NCI-H524 treated with DMSO at 0.1 percent for 48 hours (cell line): Measurements from ENCODE around the gene RGS10.
A peak's percentile ranks its signal among the peaks of the same experiment; 100 is the strongest.
"Not testable (repeated sequence)": the region's sequence is repeated elsewhere in the genome, so short reads cannot be mapped to it uniquely, and the experiment has no call there.

Source experiments
- DNase-seq: peaks from one replicate; lab custom pipeline; 2025; lab: John Stamatoyannopoulos, UW

RGS10 gene

DNA sequence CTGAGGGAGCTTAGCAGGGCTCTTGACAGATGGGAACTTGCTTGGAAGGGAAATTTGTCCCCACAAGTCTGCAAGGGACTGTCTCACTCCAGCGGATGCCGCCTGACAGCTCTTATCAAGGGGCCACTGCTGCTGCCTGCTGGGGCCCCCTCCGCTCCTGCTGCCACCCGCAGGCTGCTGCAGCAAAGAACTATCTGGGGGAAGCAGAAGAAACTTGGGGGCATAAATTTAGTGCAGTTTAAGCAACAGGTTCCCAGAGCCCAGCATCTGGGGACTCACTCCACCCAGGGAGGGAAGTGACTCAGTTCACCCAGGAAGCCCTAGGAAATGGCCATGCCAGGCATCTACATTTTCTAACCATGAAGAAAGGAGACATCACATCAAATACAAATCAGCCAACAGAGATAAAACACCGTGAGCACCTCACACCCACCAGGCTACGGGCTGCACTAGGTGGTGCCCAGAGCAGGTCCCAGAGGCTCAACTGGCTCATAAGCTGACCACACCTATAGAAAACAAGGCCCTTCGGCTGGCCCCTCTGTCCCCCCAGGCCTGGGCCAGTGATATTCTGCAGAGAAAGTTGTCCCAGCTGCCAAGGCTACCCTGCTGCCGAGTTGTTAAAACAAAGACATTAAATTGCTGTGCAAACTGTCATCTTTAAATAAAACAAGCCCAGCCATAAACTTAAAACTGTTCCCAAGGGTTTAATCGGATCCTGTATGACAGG is 3.7 kb downstream of the RGS10 start:
- DNase-seq, result no peak

GRCh38 chr10:119537953-119538630 is 4.4 kb downstream of the RGS10 start:
- DNase-seq, result no peak

DNA sequence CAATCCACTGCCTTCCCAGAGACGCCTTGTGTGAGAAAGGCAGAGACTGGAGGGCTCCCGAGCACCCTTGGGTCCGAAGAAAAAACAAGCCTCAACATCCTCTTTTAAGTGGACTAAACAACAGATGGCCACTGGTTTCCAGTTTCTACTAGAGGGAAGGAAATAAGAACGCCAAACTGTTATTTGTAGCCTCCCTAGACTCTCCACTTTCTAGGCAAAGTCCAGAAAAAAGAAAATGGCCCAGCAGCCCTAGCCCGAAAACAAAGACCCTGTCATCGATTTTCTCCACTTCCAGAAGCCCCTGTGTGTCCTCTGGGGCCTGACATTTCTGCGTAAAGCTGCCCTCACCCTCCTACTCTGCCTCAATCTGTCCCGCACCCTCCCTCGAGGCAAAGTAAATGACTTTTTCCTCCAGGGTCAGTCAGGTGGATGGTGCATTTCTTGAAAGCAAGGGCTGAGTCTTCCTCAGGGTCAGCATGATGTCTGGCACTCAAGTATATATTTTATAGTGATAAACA is 6.0 kb downstream of the RGS10 start:
- DNase-seq, result peak; percentile 38

DNA sequence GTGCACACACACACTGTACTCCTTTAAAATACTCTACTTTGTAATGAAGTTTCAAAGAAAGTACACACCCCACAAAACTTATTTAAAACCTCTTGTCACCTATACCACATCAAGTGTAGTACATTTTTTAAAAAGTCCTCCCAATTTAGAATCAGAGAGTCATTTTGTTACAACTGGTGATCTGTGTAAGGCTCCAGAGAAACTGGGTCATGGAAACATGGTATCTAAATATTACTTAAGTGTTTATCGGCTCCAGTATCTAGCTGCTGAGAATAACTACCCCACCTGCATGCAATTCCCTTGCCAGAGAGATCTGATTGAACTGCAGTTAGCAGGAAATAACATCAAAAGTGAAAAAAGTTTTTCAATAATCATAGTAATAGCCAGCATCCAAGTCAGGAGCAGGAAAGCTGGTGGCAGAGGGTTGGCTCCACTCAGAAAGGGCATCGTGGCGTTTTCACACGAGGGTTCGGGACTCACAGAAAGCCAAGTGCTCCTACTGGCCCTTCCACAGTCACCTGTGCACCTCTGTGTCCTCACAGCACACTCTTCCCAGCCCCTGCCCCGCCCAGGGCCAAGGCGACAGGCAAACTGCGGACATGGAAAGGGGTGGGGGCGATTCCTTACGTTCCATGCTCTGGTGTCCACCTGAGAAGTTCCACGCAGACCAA is 6.5 kb downstream of the RGS10 start:
- no peak for DNase-seq

DNA sequence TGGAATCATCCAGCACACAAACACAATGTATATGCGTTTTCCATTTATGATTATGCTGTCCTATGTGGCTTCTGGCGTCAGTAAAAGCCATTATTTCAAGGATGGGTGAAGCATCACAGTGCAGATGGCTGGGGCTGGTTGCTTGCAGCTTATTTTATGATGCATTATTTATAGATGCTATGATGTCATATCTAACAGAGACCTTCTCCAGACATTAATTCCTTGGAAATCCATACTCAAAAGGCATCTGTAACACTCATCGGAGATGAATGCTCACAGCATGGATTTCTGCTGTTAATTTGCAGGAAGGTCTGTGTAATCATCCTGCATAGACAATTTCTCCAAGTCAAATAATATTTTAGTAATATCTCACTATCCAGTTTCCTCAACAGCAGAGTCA is 7.2 kb downstream of the RGS10 start:
- peak; percentile 37 for DNase-seq

DNA sequence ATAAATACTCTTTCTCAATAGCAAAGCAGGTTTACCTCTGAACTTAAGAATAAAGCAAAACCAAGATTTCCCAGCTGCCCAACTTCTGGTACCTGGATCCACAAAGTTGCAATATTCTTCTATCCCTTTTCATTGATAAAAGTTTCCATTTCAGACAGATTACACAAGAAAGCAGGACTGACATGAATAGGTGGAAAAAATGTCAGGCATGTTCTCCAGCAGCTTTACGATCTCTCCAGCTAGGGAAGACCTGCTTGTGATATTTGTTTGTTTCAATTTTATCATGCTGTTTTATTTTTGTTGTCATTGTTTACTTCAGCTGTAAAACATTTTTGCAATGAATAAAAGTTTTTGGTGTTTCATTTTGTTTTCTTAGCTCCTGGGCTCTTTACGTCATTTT is 9.0 kb downstream of the RGS10 start:
- DNase-seq, result no peak

DNA sequence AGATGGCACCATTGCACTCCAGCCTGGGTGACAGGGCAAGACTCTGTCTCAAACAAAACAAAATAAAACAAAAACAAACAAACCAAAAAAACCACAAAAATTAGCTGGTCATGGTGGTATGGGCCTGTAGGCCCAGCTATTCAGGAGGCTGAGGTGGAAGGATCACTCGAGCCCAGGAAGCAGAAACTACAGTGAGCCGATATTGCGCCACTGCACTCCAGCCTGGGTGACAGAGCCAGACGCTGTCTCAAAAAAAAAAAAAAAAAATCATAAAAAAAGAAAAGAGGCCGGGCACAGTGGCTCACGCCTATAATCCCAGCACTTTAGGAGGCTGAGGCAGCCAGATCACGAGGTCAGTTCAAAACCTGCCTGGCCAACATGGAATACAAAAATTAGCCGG is 9.7 kb downstream of the RGS10 start:
- DNase-seq, result not testable (repeated sequence)

GRCh38 chr10:119532251-119532650 is 10.3 kb downstream of the RGS10 start:
- not testable (repeated sequence) for DNase-seq

DNA sequence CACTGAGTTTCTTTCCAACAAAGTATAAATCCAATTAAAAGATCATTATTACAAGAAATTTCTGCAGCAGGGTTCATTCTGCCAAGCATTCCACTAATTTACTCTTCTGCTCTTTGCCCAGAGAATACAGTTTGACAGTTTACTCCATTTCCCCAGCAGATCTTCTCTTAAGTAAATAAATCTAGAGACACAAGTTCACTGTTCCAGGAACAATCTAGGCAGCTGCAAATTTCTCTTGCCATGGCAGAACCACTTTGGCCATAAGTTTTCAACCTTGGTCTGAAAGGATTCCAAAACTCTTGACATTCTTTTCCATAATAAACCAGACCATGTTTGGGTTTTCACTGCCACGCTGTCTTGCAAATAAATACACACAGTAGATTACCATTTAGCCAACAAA is 11.5 kb downstream of the RGS10 start:
- DNase-seq, result no peak

DNA sequence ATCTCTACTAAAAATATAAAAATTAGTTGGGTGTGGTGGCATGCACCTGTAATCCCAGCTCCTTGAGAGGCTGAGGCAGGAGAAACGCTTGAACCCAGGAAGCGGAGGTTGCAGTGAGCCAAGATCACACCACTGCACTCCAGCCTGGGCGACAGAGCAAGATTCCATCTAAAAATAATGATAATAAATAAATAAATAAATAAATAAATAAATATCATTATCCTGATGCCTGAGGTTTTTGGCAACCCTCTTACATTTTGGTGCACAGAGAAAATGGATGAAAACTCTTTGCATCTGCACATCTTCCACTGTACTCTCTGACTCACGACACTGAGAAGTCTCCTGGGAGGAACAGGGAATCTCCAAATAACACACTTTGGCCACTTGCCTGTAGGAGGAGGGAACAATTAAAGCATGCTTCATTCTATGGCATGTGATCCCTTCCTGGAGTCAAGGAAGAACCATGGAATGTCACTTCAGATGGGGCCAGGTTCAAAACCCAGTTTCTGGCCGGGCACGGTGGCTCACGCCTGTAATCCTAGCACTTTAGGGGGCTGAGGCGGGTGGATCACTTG is 13.8 kb downstream of the RGS10 start:
- DNase-seq, result not testable (repeated sequence)

- DNase-seq, result peak; percentile 74
Measured at GRCh38 chr10:119526621-119527592, 15.6 kb downstream of the RGS10 start.

- DNase-seq, result no peak
Measured at GRCh38 chr10:119526149-119526548, 16.4 kb downstream of the RGS10 start.

- DNase-seq, result no peak
Measured at GRCh38 chr10:119525116-119525515, 17.4 kb downstream of the RGS10 start.

DNA sequence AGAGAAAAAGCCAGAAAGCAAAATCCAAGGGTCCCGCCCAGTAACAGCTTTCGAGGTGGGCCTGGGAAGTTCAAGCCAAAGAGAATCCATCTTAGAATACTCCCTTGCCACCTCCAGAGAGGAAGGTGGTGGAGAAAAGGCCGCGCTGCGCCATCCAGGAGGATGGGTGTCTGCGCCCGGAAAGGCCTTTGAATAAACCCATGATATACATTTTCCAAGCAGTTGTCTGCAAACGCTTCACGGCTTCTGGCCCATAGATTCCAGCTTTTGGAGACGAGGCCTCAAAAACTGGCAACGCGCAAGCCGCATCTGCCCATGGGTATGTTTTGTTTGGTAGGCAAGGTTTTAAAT is 17.8 kb downstream of the RGS10 start:
- DNase-seq, result no peak

DNA sequence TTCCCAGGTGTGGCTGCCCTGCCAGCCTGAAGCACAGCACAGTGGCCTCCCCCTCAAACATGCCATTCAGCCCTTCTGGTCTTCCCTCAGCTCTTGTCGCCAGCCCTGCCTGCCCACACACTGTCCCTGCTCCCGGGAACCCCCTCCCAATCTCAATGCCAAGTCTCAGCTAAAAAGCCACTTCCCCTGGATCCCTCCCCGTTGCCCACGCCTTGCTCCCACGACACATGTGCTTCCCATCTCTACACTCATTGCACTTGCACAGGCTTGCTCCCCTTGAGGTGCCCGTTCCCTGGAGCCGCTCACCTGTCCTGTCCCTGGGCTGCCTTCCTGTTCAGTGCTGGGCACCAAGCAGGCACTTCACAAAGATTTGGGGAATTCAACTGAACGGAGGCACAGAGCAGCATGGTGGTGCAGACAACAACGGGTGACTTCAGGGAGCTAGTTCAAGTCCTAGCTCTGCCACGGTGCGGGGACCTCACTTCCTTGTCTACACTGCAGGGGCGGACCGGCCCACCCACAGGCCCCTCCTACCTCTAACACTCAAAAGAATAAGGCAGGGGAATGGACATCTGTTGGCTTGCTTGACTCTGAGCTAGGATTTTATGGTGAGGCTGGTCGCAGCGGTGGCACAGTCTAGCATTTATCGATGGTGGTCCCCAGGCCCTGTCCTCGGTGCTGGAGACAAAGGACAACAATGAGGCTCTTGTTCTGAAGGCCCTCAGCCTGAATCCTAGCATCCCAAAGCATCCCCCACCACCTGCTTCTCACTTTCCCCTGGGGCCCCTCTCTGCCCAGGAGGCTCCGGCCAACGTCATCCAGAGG is 18.4 kb downstream of the RGS10 start:
- no peak for DNase-seq

- no peak for DNase-seq
Measured at GRCh38 chr10:119522747-119523426, 19.6 kb downstream of the RGS10 start.

DNA sequence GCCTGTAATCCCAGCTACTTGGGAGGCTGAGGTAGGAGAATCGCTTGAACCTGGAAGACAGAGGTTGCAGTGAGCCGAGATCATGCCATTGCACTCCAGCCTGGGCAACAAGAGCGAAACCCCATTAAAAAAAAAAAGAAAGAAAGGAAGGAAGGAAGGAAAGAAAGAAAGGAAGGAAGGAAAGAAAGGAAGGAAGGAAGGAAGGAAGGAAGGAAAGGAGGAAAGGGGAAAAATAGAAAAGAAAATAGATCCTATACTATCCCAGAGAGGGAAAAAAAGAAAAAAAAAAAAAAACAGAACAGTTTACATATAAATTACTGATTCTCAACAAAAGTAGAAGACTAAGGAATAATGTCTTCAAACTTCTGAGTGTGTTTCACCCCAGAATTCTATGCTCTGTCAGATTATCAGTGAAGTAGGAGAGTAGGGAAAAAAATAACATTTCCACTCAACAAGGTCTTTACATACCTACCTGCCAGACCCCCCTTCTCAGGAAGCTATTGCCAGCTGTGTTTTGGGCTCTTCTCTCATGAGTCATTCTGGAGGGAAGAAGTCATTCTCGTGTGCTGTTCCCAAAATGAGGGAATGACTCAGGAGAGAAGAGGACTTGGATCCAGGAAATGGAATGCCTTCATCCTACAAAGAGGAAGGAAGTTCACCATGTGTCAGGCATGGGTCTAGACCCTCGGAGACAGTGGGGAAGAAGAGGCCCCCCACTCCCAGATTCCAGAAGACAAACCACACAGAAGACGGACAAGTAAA is 20.9 kb downstream of the RGS10 start:
- no peak for DNase-seq

GRCh38 chr10:119520283-119520682 is 22.2 kb downstream of the RGS10 start:
- DNase-seq, result no peak

GRCh38 chr10:119518936-119519335 is 23.6 kb downstream of the RGS10 start:
- no peak for DNase-seq
